Gastroesophageal sphincter (tissue), 4 donors: ENCODE measurements around the gene C2orf92. TPM values are rescaled to one million over a fixed set of nuclear protein-coding genes. Genes with fewer than 3 reads are reported as not detected.

ENCODE experiments used
- ATAC-seq: fragments of 150-250 bp; one replicate; pipeline ENCODE4 v1.9.1; 2016; ENCODE audit warnings: mild to moderate bottlenecking, moderate library complexity
- H3K27ac ChIP-seq, 4 donors: fragments of 200-600 bp; sonication (generic) in 3 of 4; 1 replicate in 3 of 4; 2 replicates in 1 of 4; pipeline ENCODE4 v1.5.1; 2016 to 2019
- H3K27me3 ChIP-seq: fragments of 200-600 bp; sonication (generic); one replicate; pipeline ENCODE4 v1.5.1; 2019
- H3K36me3 ChIP-seq, 2 donors: fragments of 200-600 bp; sonication (generic); one replicate each; pipeline ENCODE4 v1.5.1; 2019; ENCODE audit warnings: control low read depth in 1 of 2
- H3K4me1 ChIP-seq, 3 donors: fragments of 200-600 bp; sonication (generic); 1 replicate in 2 of 3; 2 replicates in 1 of 3; pipeline ENCODE4 v1.5.1; 2016 to 2019; ENCODE audit warnings: control low read depth in 2 of 3
- H3K4me3 ChIP-seq, 2 donors: fragments of 200-600 bp; sonication (generic); one replicate each; pipeline ENCODE4 v1.5.1; 2019; ENCODE audit warnings: mild to moderate bottlenecking in 1 of 2, moderate library complexity in 1 of 2
- H3K9me3 ChIP-seq, 3 donors: fragments of 200-600 bp; sonication (generic); one replicate each; pipeline ENCODE4 v1.5.1; 2017 to 2019; ENCODE audit warnings: control low read depth in 2 of 3
- CTCF ChIP-seq, 4 experiments: fragments of 200-600 bp in 2 of 4; fragments of 450-650 bp in 2 of 4; sonication (generic) in 1 of 4; IDR thresholded peaks; one replicate each; pipeline ENCODE4 v1.5.1; 2017 to 2019; ENCODE audit warnings: antibody characterized with exemption in 4 of 4, mild to moderate bottlenecking in 2 of 4, moderate library complexity in 2 of 4
- EP300 ChIP-seq: sonication (generic); formaldehyde crosslinking; IDR thresholded peaks from one replicate; pipeline ENCODE4 v1.6.1; 2017; ENCODE audit warnings: antibody characterized with exemption, mild to moderate bottlenecking
- POLR2A ChIP-seq, 2 donors: fragments of 450-650 bp; IDR thresholded peaks; one replicate each; pipeline ENCODE4 v1.6.1; 2017; ENCODE audit warnings: antibody characterized with exemption in 2 of 2, mild to moderate bottlenecking in 2 of 2, moderate library complexity in 1 of 2
- POLR2AphosphoS5 ChIP-seq: sonication (generic); formaldehyde crosslinking; IDR thresholded peaks from one replicate; pipeline ENCODE4 v1.6.1; 2017; ENCODE audit warnings: antibody characterized with exemption
- WGBS, 2 donors: methylation state at CpG; one replicate each; pipeline ENCODE4 v1.1.5; 2018; ENCODE audit warnings: low coverage in 1 of 2; 5-methylcytosine and 5-hydroxymethylcytosine counted together
- total RNA-seq, 4 donors: library from RNA; depleted of rRNA; stranded (reverse); fragments of >200 nt; gene quantifications; one replicate each; pipeline ENCODE4 v1.1.0, GENCODE V29; 2016

The C2orf92 gene
- total RNA-seq, 4 donors from 2014 or later = 1.5 to 6.7 (median 2.5) TPM

GRCh38 chr2:97738179-97739019 is 68.9 kb downstream of the C2orf92 start:
- ATAC-seq = no peak
- 100% methylated on average over 5 to 6 of the region's 9 CpGs for WGBS, 2 donors
- H3K27me3 ChIP-seq = no peaks in the 10 kb centered on the region
- H3K4me3 ChIP-seq = no peak overlapping the region
- TF ChIP-seq POLR2A (IDR thresholded peaks at IDR 0.05) (no peak), POLR2AphosphoS5 (no peak)
- H3K4me1 ChIP-seq = no peaks in the 10 kb centered on the region
- H3K9me3 ChIP-seq = no peaks in the 10 kb centered on the region
- no peaks in the 10 kb centered on the region for H3K36me3 ChIP-seq
- no peak overlapping the region for H3K27ac ChIP-seq

DNA sequence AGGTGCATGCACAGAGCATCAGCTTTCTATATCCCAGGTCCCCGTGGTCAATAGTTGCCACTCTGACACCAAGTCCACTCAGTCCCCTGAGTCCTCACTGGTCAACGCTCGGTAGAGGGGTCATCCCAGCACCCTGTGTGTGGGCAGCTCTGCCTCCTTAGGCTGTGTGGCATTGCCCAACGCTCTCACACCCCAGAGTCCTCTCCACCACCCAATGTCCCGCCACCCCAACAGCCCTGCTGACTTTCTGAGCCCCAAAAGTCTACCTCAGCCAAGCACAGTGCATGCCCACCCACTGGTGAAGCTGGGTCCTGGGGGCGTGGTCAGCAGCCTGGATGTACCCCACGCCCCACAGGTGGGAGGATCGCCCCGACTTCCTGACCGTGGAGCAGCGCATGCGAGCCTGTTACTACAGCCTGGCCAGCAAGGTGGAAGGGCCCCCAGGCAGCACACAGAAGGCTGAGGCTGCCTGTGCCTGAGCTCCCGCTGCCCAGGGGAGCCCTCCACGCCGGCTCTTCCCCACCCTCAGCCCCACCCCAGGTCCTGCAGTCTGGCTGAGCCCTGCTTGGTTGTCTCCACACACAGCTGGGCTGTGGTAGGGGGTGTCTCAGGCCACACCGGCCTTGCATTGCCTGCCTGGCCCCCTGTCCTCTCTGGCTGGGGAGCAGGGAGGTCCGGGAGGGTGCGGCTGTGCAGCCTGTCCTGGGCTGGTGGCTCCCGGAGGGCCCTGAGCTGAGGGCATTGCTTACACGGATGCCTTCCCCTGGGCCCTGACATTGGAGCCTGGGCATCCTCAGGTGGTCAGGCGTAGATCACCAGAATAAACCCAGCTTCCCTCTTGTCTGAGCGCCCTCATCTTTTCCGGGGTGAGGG is 69.7 kb downstream of the C2orf92 start:
- TF ChIP-seq POLR2A (IDR thresholded peaks at IDR 0.05) (no peak), CTCF (IDR thresholded peaks at IDR 0.05) (no peak), POLR2AphosphoS5 (no peak), EP300 (no peak)
- no peak for ATAC-seq
- Histone ChIP-seq H3K4me3 (no peak overlapping the region), H3K36me3 (peaks cover 0 to 4% of the 10 kb centered on the region in 2 donors), H3K4me1 (no peaks in the 10 kb centered on the region), H3K27ac (no peak overlapping the region), H3K27me3 (no peaks in the 10 kb centered on the region), H3K9me3 (no peaks in the 10 kb centered on the region)
- 93 to 100% methylated on average over 1 to 3 of the region's 23 CpGs for WGBS, 2 donors

- no peak for TF ChIP-seq EP300
- TF ChIP-seq POLR2AphosphoS5 = no peak
- no peak for TF ChIP-seq POLR2A (IDR thresholded peaks at IDR 0.05)
- whole genome bisulfite sequencing, 2 donors = 84% methylated on average over 4 of the region's 5 CpGs; no CpG with 5 or more reads in 1 of the 2 donors
- Histone ChIP-seq H3K36me3 (peaks cover 0 to 6% of the 10 kb centered on the region in 2 donors), H3K4me3 (no peak overlapping the region), H3K9me3 (no peaks in the 10 kb centered on the region), H3K4me1 (no peaks in the 10 kb centered on the region), H3K27ac (no peak overlapping the region), H3K27me3 (no peaks in the 10 kb centered on the region)
- no peak for ATAC-seq
These were observed 70.4 kb downstream of the C2orf92 start for GRCh38 chr2:97739893-97740245.

- WGBS, 2 donors = 19 to 22% methylated on average over 6 to 8 of the region's 19 CpGs
- no peaks in the 10 kb centered on the region for H3K9me3 ChIP-seq
- H3K36me3 ChIP-seq = peaks cover 0 to 6% of the 10 kb centered on the region in 2 donors
- H3K27ac ChIP-seq = no peak overlapping the region
- H3K4me3 ChIP-seq = no peak overlapping the region
- no peaks in the 10 kb centered on the region for H3K27me3 ChIP-seq
- TF ChIP-seq EP300 (no peak), CTCF (IDR thresholded peaks at IDR 0.05) (peak in 3 of 4 experiments; percentile 42 to 71 (median 57))
- no peak for ATAC-seq
- no peaks in the 10 kb centered on the region for H3K4me1 ChIP-seq
These were observed 71.2 kb downstream of the C2orf92 start for GRCh38 chr2:97740590-97741182.

DNA sequence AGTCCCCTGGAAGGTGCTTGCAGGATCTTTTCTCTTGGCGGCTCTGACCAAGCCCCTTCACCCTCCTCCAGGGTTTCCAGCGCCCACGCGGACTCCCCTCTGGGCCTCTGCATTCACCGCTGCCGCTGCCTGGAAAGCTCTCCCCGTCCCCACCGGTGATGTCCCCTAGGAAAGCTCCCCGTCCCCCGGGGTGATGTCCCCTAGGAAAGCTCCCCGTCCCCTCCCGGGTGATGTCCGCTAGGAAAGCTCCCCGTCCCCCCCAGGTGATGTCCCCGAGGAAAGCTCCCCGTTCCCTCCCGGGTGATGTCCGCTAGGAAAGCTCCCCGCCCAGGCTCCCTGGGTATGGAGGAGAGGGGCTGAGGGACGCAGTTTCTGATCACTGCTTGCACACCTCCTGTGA is 71.7 kb downstream of the C2orf92 start:
- no peak for TF ChIP-seq POLR2AphosphoS5
- no peak for TF ChIP-seq POLR2A (IDR thresholded peaks at IDR 0.05)
- TF ChIP-seq EP300 = no peak
- no peak for TF ChIP-seq CTCF (IDR thresholded peaks at IDR 0.05)
- no peaks in the 10 kb centered on the region for H3K9me3 ChIP-seq
- H3K4me3 ChIP-seq = no peak overlapping the region
- no peak overlapping the region for H3K27ac ChIP-seq
- whole genome bisulfite sequencing, 2 donors = 50 to 88% methylated on average over 2 to 5 of the region's 20 CpGs
- H3K27me3 ChIP-seq = no peaks in the 10 kb centered on the region
- H3K36me3 ChIP-seq = peaks cover 0 to 6% of the 10 kb centered on the region in 2 donors
- no peak for ATAC-seq
- no peaks in the 10 kb centered on the region for H3K4me1 ChIP-seq
